Epithelial cell of proximal tubule (primary cell): ENCODE data around the gene GGT6. TPM values are rescaled to one million over a fixed set of nuclear protein-coding genes. Genes with fewer than 3 reads are reported as not detected.

Source experiments
- DNase-seq: peaks from one replicate; pipeline ENCODE4 v3.0.0-alpha.2; 2011; ENCODE audit warnings: low read depth
- H3K4me3 ChIP-seq: 2 replicates; pipeline ENCODE4 v1.5.1; 2011; ENCODE audit warnings: low read depth, mild to moderate bottlenecking, low read length
- CTCF ChIP-seq: conservative IDR thresholded peaks from 2 replicates; pipeline ENCODE4 v1.5.1; 2012; ENCODE audit warnings: low read depth, mild to moderate bottlenecking, low read length
- total RNA-seq: library from RNA; depleted of rRNA; stranded (reverse); fragments of >200 nt; gene quantifications from 2 replicates; pipeline ENCODE4 v1.2.3, GENCODE V29; 2015

Gene GGT6
- total RNA-seq, 1 donor from 2014 or later: 0.86 TPM

GRCh38 chr17:4527566-4528125 is 32.7 kb downstream of the GGT6 start:
- no peak for TF ChIP-seq CTCF
- H3K4me3 ChIP-seq: no peak overlapping the region
- DNase-seq: no peak

- no peak for DNase-seq
- H3K4me3 ChIP-seq: no peak overlapping the region
- TF ChIP-seq CTCF: no peak
Measured at GRCh38 chr17:4527134-4527533, 33.2 kb downstream of the GGT6 start.

- no peak for DNase-seq
- no peak for TF ChIP-seq CTCF
- H3K4me3 ChIP-seq: no peak overlapping the region
Measured at GRCh38 chr17:4525691-4526397, 34.5 kb downstream of the GGT6 start.

- no peak overlapping the region for H3K4me3 ChIP-seq
- no peak for TF ChIP-seq CTCF
- DNase-seq: no peak
Measured at GRCh38 chr17:4523946-4524345, 36.4 kb downstream of the GGT6 start.

- H3K4me3 ChIP-seq: no peak overlapping the region
- no peak for TF ChIP-seq CTCF
- DNase-seq: no peak
Measured at GRCh38 chr17:4522661-4523060, 37.7 kb downstream of the GGT6 start.

- TF ChIP-seq CTCF: no peak
- H3K4me3 ChIP-seq: no peak overlapping the region
- peak; percentile 41 for DNase-seq
Measured at GRCh38 chr17:4520894-4521600, 39.3 kb downstream of the GGT6 start.
